Gastrocnemius medialis (tissue), 4 donors: ENCODE data around the gene ZNF804A.

Source experiments
- POLR2A ChIP-seq, 2 donors: fragments of 450-650 bp; IDR thresholded peaks; one replicate each; pipeline ENCODE4 v1.6.1; 2017; ENCODE audit warnings: antibody characterized with exemption in 2 of 2, mild to moderate bottlenecking in 2 of 2, moderate library complexity in 2 of 2
- TF ChIP-seq, protein P1 (sequence below), 5 experiments: fragments of 450-650 bp in 3 of 5; fragments of 200-600 bp in 2 of 5; sonication (generic) in 2 of 5; IDR thresholded peaks in 4 of 5; conservative IDR thresholded peaks in 1 of 5; 1 replicate in 4 of 5; 2 replicates in 1 of 5; pipeline ENCODE4 v1.5.1; 2016 to 2019; ENCODE audit warnings: antibody characterized with exemption in 5 of 5, mild to moderate bottlenecking in 3 of 5, moderate library complexity in 3 of 5

GRCh38 chr2:184875911-184876310 is 277.6 kb downstream of the ZNF804A start:
- TF ChIP-seq, protein P1, sequence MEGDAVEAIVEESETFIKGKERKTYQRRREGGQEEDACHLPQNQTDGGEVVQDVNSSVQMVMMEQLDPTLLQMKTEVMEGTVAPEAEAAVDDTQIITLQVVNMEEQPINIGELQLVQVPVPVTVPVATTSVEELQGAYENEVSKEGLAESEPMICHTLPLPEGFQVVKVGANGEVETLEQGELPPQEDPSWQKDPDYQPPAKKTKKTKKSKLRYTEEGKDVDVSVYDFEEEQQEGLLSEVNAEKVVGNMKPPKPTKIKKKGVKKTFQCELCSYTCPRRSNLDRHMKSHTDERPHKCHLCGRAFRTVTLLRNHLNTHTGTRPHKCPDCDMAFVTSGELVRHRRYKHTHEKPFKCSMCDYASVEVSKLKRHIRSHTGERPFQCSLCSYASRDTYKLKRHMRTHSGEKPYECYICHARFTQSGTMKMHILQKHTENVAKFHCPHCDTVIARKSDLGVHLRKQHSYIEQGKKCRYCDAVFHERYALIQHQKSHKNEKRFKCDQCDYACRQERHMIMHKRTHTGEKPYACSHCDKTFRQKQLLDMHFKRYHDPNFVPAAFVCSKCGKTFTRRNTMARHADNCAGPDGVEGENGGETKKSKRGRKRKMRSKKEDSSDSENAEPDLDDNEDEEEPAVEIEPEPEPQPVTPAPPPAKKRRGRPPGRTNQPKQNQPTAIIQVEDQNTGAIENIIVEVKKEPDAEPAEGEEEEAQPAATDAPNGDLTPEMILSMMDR (IDR thresholded peaks at IDR 0.05 in 4 of 5, conservative IDR thresholded peaks at IDR 0.05 in 1 of 5): no peak
- no peak for TF ChIP-seq POLR2A (IDR thresholded peaks at IDR 0.05)
